Mucosa of rectum (tissue), 2 donors: ENCODE results near the gene UNKL.

Source experiments
- H3K27ac ChIP-seq, 2 donors: one replicate each; pipeline ENCODE4 v1.7.0; 2013; ENCODE audit warnings: inconsistent platforms in 2 of 2, low read depth in 2 of 2, low read length in 2 of 2
- H3K27me3 ChIP-seq, 2 donors: one replicate each; pipeline ENCODE4 v1.7.0; 2013; ENCODE audit warnings: low read length in 2 of 2; ENCODE audit not compliant: control insufficient read depth in 2 of 2, insufficient read depth in 2 of 2
- H3K36me3 ChIP-seq, 2 donors: one replicate each; pipeline ENCODE4 v1.7.0; 2013; ENCODE audit warnings: low read length in 2 of 2; ENCODE audit not compliant: control insufficient read depth in 2 of 2, insufficient read depth in 2 of 2
- H3K4me1 ChIP-seq, 2 donors: one replicate each; pipeline ENCODE4 v1.7.0; 2013; ENCODE audit warnings: low read length in 2 of 2, mild to moderate bottlenecking in 1 of 2; ENCODE audit not compliant: control insufficient read depth in 2 of 2, insufficient read depth in 2 of 2
- H3K4me3 ChIP-seq, 2 donors: one replicate each; pipeline ENCODE4 v1.7.0; 2013; ENCODE audit warnings: low read length in 2 of 2
- H3K9ac ChIP-seq, 2 donors: one replicate each; pipeline ENCODE4 v1.7.0; 2013; ENCODE audit warnings: low read length in 2 of 2, low read depth in 1 of 2, mild to moderate bottlenecking in 1 of 2
- H3K9me3 ChIP-seq, 2 donors: one replicate each; pipeline ENCODE4 v1.7.0; 2013; ENCODE audit warnings: low read length in 2 of 2; ENCODE audit not compliant: control insufficient read depth in 2 of 2
- donor health status: healthy.
- donor health status: Normal muscosa, but diverticular disease.

UNKL gene

DNA sequence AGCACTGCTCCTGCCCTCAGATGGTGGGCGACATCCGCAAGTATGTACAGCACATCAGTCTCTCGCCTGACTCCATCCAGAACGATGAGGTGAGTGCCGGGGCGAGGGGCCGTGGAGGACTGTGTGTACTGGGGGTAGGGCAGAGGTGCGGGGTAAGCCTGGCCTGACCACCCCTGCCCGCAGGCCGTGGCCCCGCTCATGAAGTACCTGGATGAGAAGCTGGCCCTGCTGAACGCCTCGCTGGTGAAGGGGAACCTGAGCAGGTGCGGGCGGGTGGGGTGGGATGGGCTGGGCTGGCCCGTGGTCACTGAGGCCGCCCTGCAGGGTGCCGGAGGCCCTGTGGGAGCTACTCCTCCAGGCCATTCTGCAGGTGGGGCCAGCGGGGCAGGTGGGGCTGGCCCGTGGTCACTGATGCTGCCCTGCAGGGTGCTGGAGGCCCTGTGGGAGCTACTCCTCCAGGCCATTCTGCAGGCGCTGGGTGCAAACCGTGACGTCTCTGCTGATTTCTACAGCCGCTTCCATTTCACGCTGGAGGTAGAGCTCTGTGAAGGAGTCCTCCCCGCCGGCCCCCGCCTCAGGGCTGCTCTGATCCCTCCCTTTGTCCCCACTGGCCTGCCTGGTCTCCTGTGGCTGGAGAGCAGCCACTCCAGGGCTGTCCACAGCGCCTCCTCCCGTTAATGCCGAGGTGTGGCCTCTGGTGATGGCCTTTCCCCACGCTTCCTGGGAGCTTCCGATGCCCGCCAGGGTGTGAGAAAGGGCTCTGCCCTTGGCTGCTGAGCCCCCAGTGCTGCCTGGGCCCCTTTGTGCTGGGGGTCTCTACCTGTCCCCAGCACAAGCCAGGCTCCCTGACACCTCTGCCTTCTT, 67.8 kb downstream of the UNKL start:
- no peaks in the 10 kb centered on the region for H3K27me3 ChIP-seq
- H3K4me3 ChIP-seq, result no peak overlapping the region
- H3K4me1 ChIP-seq, result peaks cover 24 to 34% of the 10 kb centered on the region in 2 donors
- no peaks in the 10 kb centered on the region for H3K9me3 ChIP-seq
- no peak overlapping the region for H3K9ac ChIP-seq
- H3K36me3 ChIP-seq, result peaks cover 0 to 18% of the 10 kb centered on the region in 2 donors
- no peak overlapping the region for H3K27ac ChIP-seq

- Histone ChIP-seq H3K4me3 (no peak overlapping the region), H3K27ac (no peak overlapping the region), H3K27me3 (no peaks in the 10 kb centered on the region), H3K9me3 (no peaks in the 10 kb centered on the region), H3K9ac (no peak overlapping the region), H3K36me3 (peaks cover 0 to 18% of the 10 kb centered on the region in 2 donors), H3K4me1 (peaks cover 20 to 28% of the 10 kb centered on the region in 2 donors)
Measured at GRCh38 chr16:1345651-1346421, 68.7 kb downstream of the UNKL start.

GRCh38 chr16:1345087-1345486, 69.4 kb downstream of the UNKL start:
- Histone ChIP-seq H3K4me3 (no peak overlapping the region), H3K27ac (no peak overlapping the region), H3K4me1 (peaks cover 15 to 22% of the 10 kb centered on the region in 2 donors), H3K36me3 (peaks cover 0 to 15% of the 10 kb centered on the region in 2 donors), H3K9ac (no peak overlapping the region), H3K27me3 (no peaks in the 10 kb centered on the region), H3K9me3 (no peaks in the 10 kb centered on the region)

DNA sequence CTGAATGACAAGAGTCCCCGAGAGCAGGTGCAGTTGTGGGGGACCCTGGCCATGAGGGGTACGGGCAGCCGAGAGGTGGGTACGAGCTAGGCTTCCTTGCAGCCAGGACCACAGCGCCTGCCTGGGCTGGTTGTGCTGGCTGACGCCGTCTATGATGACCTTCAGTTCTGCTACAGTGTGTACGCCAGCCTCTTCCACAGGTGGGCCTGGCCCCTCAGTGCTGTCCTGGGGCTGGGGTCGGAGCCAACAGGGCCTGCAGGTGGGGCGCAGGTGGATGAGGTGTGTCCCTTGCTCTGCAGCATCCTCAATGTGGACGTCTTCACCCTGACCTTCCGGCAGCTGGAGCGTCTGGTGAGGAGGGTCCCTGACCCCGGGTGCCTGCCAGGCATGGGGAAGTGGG, 70.0 kb downstream of the UNKL start:
- Histone ChIP-seq H3K4me1 (peaks cover 15 to 22% of the 10 kb centered on the region in 2 donors), H3K9ac (no peak overlapping the region), H3K36me3 (peaks cover 0 to 10% of the 10 kb centered on the region in 2 donors), H3K4me3 (no peak overlapping the region), H3K27me3 (no peaks in the 10 kb centered on the region), H3K9me3 (no peaks in the 10 kb centered on the region), H3K27ac (no peak overlapping the region)

- H3K36me3 ChIP-seq, result peaks cover 0 to 2% of the 10 kb centered on the region in 2 donors
- H3K27ac ChIP-seq, result peak overlapping the region in 1 of 2 donors; percentile 48
- peaks cover 15 to 22% of the 10 kb centered on the region in 2 donors for H3K4me1 ChIP-seq
- no peaks in the 10 kb centered on the region for H3K27me3 ChIP-seq
- H3K9me3 ChIP-seq, result no peaks in the 10 kb centered on the region
- H3K4me3 ChIP-seq, result peak overlapping the region; percentile 69
- peak overlapping the region in 1 of 2 donors; percentile 33 for H3K9ac ChIP-seq
Measured at GRCh38 chr16:1343428-1344242, 70.9 kb downstream of the UNKL start.

DNA sequence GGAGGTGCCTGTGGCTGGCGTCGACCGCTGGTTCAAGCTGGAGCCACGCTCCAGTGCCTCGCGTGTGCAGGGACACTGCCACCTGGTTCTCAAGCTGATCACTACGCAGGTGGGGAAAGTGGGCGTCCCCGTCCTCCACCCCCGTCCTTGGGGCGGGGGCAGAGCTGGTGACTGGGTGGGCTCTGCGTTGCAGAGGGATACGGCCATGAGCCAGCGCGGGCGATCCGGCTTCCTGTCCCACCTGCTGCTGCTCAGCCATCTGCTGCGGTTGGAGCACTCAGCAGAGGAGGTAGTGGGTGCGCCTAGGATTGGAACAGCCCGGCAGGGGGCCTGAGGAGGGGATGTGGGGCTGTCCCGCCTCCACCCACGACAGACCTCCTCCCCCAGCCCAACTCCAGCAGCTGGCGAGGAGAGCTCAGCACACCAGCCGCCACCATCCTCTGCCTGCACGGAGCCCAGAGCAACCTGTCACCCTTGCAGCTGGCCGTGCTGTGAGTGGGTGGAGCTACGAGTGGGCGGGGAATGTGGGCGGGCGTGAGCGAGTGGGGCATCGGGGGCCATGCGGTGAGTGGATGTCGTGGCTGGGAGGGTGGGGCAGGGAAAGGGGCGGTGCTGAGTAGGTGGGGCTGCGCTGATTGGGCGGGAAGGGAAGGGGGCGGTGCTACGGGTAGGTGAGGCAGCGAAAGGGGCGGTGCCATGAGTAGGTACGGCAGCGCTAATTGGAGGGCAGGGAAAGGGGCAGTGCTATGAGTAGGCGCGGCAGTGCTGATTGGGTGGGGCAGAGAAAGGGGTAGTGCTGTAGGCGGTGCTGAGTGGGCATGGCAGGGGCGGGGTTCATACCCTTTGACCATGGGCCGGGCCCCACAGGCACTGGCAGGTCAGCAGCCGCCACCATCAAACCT, 71.7 kb downstream of the UNKL start:
- H3K9ac ChIP-seq, result no peak overlapping the region
- H3K4me3 ChIP-seq, result peak overlapping the region; percentile 69
- H3K9me3 ChIP-seq, result no peaks in the 10 kb centered on the region
- H3K27me3 ChIP-seq, result no peaks in the 10 kb centered on the region
- H3K4me1 ChIP-seq, result peaks cover 15 to 22% of the 10 kb centered on the region in 2 donors
- H3K27ac ChIP-seq, result peak overlapping the region in 1 of 2 donors; percentile 48
- no peaks in the 10 kb centered on the region for H3K36me3 ChIP-seq

DNA sequence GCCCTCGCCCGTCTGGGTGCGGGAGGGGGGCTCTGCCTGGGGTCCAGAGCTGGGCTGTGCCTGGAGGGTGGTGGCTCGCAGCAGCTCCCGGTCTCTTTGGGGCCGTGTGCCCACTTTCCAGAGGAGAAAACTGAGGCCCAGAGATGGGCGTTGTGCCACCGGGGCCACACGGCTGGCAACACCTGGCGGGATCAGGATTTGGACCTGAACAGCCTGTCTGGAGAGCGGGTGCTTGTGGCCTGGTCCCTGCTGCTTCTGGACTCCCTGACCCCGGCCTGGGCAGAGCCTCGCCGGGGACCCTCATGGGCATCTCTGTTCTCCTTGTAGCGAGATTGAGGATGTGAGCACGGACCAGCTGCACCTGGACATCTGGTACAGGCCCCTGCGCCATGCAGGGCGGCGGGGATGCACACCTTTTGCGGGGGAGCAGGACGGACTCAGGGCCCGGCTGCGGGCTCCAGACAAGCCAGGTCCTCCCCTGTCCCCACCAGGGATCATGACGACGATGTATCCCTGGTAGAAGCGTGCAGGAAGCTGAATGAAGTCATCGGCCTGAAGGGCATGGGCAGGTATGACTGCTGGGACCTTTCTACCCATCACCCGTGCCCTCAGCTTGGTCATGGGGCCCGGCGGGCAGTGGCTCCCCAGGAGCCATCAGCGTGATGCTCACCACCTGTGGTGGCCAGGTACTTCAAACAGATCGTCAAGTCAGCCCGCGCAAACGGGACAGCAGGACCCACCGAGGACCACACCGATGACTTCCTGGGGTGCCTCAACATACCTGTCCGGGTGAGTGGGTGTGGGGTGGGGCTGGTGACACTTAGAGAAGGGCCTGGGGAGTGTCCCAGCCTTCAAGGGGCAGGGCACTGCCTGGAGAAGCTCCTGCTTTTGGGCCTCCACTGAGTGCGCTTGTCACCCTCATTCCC, 72.7 kb downstream of the UNKL start:
- Histone ChIP-seq H3K4me3 (peak overlapping the region in 1 of 2 donors; percentile 51), H3K27ac (peak overlapping the region in 1 of 2 donors; percentile 40), H3K9me3 (no peaks in the 10 kb centered on the region), H3K9ac (no peak overlapping the region), H3K36me3 (no peaks in the 10 kb centered on the region), H3K4me1 (peaks cover 15 to 22% of the 10 kb centered on the region in 2 donors), H3K27me3 (peaks cover 0 to 2% of the 10 kb centered on the region in 2 donors)

GRCh38 chr16:1340730-1341494, 73.6 kb downstream of the UNKL start:
- Histone ChIP-seq H3K4me1 (peaks cover 15 to 22% of the 10 kb centered on the region in 2 donors), H3K36me3 (no peaks in the 10 kb centered on the region), H3K9ac (no peak overlapping the region), H3K27ac (no peak overlapping the region), H3K4me3 (no peak overlapping the region), H3K27me3 (peaks cover 4 to 10% of the 10 kb centered on the region in 2 donors), H3K9me3 (no peaks in the 10 kb centered on the region)
